ENCODE results near the gene SERPINB2.

GRCh38 chr18:63895190-63895589, 7.7 kb downstream of the SERPINB2 start:
- TF ChIP-seq CTCF (IDR thresholded peaks at IDR 0.05), result no peak
- no peak for TF ChIP-seq POLR2A (IDR thresholded peaks at IDR 0.05)

All from esophagus squamous epithelium (tissue), 4 donors.